ENCODE data around the gene KRT1.

KRT1 gene

DNA sequence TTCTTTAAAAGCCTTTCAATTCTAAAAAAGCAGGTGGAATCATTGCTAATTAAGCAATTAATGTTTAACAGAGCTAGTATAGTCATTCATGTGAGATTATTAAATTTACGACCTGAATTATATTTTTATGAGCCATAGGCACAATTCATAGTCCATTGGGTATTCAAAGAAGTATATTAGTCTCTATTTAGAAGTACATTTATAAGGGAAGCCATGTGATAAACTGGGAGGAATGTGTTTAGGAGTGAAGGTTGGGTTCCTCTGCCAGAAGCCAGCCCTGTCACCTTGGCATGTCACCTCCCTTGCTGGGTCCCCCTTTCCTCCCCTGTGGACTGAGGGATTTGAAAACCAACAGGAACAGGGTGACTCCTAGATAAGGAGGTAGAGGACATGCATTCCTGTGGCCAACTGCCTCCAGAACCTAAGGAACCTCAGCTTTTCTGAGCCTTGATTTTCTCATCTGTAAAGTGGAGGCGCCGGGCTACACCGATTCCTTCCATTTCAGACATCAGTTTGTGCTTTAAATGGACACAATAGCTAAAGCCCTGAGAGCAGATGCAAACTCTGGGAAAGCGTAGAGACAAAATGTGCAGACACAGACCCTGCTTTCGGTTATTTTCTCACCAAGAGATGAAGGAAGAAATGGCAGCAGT lies 22.8 kb downstream of the KRT1 start:
- DNase-seq (ENCODE audit: low read depth in 1 of 2, low spot score in 1 of 2) = no peak
- TF ChIP-seq, protein P1, sequence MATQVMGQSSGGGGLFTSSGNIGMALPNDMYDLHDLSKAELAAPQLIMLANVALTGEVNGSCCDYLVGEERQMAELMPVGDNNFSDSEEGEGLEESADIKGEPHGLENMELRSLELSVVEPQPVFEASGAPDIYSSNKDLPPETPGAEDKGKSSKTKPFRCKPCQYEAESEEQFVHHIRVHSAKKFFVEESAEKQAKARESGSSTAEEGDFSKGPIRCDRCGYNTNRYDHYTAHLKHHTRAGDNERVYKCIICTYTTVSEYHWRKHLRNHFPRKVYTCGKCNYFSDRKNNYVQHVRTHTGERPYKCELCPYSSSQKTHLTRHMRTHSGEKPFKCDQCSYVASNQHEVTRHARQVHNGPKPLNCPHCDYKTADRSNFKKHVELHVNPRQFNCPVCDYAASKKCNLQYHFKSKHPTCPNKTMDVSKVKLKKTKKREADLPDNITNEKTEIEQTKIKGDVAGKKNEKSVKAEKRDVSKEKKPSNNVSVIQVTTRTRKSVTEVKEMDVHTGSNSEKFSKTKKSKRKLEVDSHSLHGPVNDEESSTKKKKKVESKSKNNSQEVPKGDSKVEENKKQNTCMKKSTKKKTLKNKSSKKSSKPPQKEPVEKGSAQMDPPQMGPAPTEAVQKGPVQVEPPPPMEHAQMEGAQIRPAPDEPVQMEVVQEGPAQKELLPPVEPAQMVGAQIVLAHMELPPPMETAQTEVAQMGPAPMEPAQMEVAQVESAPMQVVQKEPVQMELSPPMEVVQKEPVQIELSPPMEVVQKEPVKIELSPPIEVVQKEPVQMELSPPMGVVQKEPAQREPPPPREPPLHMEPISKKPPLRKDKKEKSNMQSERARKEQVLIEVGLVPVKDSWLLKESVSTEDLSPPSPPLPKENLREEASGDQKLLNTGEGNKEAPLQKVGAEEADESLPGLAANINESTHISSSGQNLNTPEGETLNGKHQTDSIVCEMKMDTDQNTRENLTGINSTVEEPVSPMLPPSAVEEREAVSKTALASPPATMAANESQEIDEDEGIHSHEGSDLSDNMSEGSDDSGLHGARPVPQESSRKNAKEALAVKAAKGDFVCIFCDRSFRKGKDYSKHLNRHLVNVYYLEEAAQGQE (IDR thresholded peaks at IDR 0.05; ENCODE audit: insufficient replicate concordance, low read depth) = no peak
- TF ChIP-seq POLR2AphosphoS5 (IDR thresholded peaks at IDR 0.05; ENCODE audit: low read depth) (no peak), SPI1 (IDR thresholded peaks at IDR 0.05; ENCODE audit: borderline replicate concordance, low read depth) (no peak), GABPA (IDR thresholded peaks at IDR 0.05; ENCODE audit: low read depth) (no peak)
- TF ChIP-seq, protein P2, sequence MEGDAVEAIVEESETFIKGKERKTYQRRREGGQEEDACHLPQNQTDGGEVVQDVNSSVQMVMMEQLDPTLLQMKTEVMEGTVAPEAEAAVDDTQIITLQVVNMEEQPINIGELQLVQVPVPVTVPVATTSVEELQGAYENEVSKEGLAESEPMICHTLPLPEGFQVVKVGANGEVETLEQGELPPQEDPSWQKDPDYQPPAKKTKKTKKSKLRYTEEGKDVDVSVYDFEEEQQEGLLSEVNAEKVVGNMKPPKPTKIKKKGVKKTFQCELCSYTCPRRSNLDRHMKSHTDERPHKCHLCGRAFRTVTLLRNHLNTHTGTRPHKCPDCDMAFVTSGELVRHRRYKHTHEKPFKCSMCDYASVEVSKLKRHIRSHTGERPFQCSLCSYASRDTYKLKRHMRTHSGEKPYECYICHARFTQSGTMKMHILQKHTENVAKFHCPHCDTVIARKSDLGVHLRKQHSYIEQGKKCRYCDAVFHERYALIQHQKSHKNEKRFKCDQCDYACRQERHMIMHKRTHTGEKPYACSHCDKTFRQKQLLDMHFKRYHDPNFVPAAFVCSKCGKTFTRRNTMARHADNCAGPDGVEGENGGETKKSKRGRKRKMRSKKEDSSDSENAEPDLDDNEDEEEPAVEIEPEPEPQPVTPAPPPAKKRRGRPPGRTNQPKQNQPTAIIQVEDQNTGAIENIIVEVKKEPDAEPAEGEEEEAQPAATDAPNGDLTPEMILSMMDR (IDR thresholded peaks at IDR 0.05; ENCODE audit: insufficient read depth, low read length) = no peak
- H3K27ac ChIP-seq (replicated peaks) = no peak overlapping the region
- H3K27me3 ChIP-seq (ENCODE audit: insufficient read depth, poor library complexity, severe bottlenecking) = no peaks in the 10 kb centered on the region
- H3K4me3 ChIP-seq (replicated peaks; ENCODE audit: insufficient read depth, low read length) = no peak overlapping the region

- no peaks in the 10 kb centered on the region for H3K27me3 ChIP-seq (ENCODE audit: insufficient read depth, poor library complexity, severe bottlenecking)
- no peak for TF ChIP-seq POLR2AphosphoS5 (IDR thresholded peaks at IDR 0.05; ENCODE audit: low read depth)
- no peak for TF ChIP-seq GABPA (IDR thresholded peaks at IDR 0.05; ENCODE audit: low read depth)
- no peak overlapping the region for H3K27ac ChIP-seq (replicated peaks)
- H3K4me3 ChIP-seq (replicated peaks; ENCODE audit: insufficient read depth, low read length) = no peak overlapping the region
- no peak for DNase-seq (ENCODE audit: low read depth in 1 of 2, low spot score in 1 of 2)
Measured at GRCh38 chr12:52656616-52657015, 23.6 kb downstream of the KRT1 start.

DNA sequence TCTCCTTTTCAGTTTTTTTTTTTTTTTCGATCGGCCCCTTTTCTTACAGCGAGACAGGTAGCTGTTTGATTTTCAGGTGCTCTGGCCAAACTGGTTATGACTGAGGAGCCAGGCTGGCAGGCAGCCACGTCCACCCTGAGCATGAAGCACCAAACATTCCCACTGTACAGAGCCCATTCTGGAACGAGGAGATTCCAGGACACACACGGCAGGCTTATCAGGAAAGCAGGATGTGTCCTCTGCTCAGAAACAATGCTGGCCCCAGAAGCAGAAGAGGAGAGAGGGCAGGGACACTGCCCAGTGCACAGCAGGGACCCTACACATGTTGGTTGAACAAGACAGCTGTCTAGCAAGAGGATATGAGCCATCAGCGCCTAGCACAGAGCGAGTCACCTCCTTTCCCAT lies 24.5 kb downstream of the KRT1 start:
- H3K27ac ChIP-seq (replicated peaks) = no peak overlapping the region
- no peaks in the 10 kb centered on the region for H3K27me3 ChIP-seq (ENCODE audit: insufficient read depth, poor library complexity, severe bottlenecking)
- DNase-seq (ENCODE audit: low read depth in 1 of 2, low spot score in 1 of 2) = no peak
- H3K4me3 ChIP-seq (replicated peaks; ENCODE audit: insufficient read depth, low read length) = no peak overlapping the region
- TF ChIP-seq, protein P1 (IDR thresholded peaks at IDR 0.05; ENCODE audit: insufficient replicate concordance, low read depth) = no peak
- no peak for TF ChIP-seq GABPA (IDR thresholded peaks at IDR 0.05; ENCODE audit: low read depth)
- no peak for TF ChIP-seq SPI1 (IDR thresholded peaks at IDR 0.05; ENCODE audit: borderline replicate concordance, low read depth)
- TF ChIP-seq POLR2AphosphoS5 (IDR thresholded peaks at IDR 0.05; ENCODE audit: low read depth) = no peak
- TF ChIP-seq, protein P2 (IDR thresholded peaks at IDR 0.05; ENCODE audit: insufficient read depth, low read length) = no peak

DNA sequence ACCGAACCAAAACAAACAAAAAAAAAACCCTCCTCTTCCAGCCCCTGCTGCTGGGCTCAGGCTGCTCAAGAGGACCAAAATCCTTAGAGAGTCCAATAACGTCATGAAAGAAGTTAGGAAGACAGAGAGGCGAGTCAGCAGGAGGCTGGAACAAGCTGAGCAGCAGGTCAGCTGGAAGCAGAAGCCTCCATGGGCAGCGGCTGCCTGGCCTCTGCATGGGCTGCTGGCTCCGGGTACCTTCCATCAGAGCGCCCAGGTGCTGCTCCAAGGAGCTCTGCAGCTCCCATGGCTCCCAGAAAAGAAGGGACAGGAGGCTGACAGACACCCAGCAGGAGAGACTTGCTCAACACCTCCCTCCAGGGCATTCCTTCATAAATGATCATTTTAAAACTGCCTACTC lies 25.0 kb downstream of the KRT1 start:
- Histone ChIP-seq H3K4me3 (replicated peaks; ENCODE audit: insufficient read depth, low read length) (no peak overlapping the region), H3K27me3 (ENCODE audit: insufficient read depth, poor library complexity, severe bottlenecking) (no peaks in the 10 kb centered on the region), H3K27ac (replicated peaks) (no peak overlapping the region)
- DNase-seq (ENCODE audit: low read depth in 1 of 2, low spot score in 1 of 2) = no peak
- no peak for TF ChIP-seq POLR2AphosphoS5 (IDR thresholded peaks at IDR 0.05; ENCODE audit: low read depth)
- no peak for TF ChIP-seq SPI1 (IDR thresholded peaks at IDR 0.05; ENCODE audit: borderline replicate concordance, low read depth)
- TF ChIP-seq GABPA (IDR thresholded peaks at IDR 0.05; ENCODE audit: low read depth) = no peak
- TF ChIP-seq, protein P1 (IDR thresholded peaks at IDR 0.05; ENCODE audit: insufficient replicate concordance, low read depth) = no peak
- TF ChIP-seq, protein P2 (IDR thresholded peaks at IDR 0.05; ENCODE audit: insufficient read depth, low read length) = no peak

All from HL-60 (cell line).